Measurements from ENCODE around the gene DGKQ. TPM values are rescaled to one million over a fixed set of nuclear protein-coding genes. Genes with fewer than 3 reads are reported as not detected.

The DGKQ gene
- polyA plus RNA-seq, 1 of the 3 experiments (the other 2 are of a cell fraction) = 10.9 TPM

DNA sequence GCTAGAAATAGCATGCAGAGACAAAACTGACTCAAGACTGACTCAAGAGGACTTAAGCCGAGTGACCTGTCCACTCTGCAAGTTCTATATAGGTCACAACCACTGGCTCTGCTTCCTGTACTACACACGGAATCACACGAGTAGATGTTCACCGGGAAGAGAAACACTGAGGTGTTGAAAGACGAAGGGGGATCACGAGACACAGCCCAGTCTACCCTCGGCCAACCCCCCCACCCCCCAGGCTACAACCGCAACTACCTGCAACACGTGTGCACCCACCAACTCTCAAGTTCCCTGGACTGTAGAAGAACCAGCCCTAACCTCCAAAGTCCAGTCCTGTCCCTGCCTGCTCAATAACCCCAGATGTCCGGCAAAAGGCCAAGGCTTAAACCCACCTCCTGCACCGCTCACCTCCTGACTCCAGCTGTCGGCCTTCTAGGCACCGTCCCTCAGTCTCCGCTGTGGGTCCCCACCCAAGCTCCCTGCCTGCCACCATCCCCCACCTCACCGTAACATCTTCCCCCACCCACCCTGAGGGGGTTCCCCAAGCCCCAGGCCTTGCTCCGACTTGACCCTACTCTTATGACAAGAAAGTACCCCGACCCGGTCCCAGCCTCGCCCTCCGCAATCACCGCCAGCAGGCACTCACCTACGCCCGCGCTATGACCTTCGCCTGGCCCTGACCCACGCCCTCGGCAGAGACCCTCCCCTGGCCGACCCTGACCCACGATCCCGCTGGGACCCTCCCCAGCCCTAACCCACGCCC lies 42.0 kb downstream of the DGKQ start:
- peak; percentile 55 for DNase-seq
- Histone ChIP-seq H3K79me2 (ENCODE audit: insufficient read depth) (peaks cover 55% of the 10 kb centered on the region), H3K9me2 (no peaks in the 10 kb centered on the region), H3F3A (replicated peaks; ENCODE audit: insufficient read depth) (peaks cover 5% of the 10 kb centered on the region), H3K9ac (peak overlapping the region; percentile 92), H4K20me1 (ENCODE audit: insufficient read depth) (peaks cover 41% of the 10 kb centered on the region), H3K4me2 (peak overlapping the region; percentile 85), H3K36me3 (replicated peaks in 1 of 2; ENCODE audit: control insufficient read depth in 1 of 2, insufficient read depth in 2 of 2, low read length in 1 of 2) (no peaks in the 10 kb centered on the region), H3K27ac (ENCODE audit: low read depth in 2 of 2, low read length in 1 of 2) (peak overlapping the region; percentile 69 to 78; a peak in 2 of 4 replicates), H3K9me3 (no peaks in the 10 kb centered on the region), H3K27me3 (ENCODE audit: insufficient read depth) (no peaks in the 10 kb centered on the region), H3K4me1 (ENCODE audit: control insufficient read depth in 1 of 2, insufficient read depth in 2 of 2, low read depth in 1 of 2, low read length in 1 of 2) (peaks cover 5 to 18% of the 10 kb centered on the region in 2 experiments; a peak in 3 of 4 replicates), H2AFZ (ENCODE audit: low read depth) (peak overlapping the region; percentile 85; the same call in 1 of the 2 replicates), H3K4me3 (ENCODE audit: low read depth in 2 of 2, low read length in 1 of 2) (peak overlapping the region; percentile 98 to 100)
- POLR2A ChIA-PET = interaction anchor here (1.0 kb wide), 1 partner anchor 56 kb away, joined by 3 read pairs; the partner anchor contains the start of gene IDUA
- 1% methylated on average over 8 of the region's 31 CpGs for WGBS (ENCODE audit: low lambda C conversion rate)
- CTCF ChIA-PET = interaction anchor here (1.4 to 4.8 kb wide), 2 partner anchors 56 to 135 kb away, joined by 3 to 22 read pairs; partner anchors contain the start of gene IDUA
- TF ChIP-seq POLR2AphosphoS5 (IDR thresholded peaks at IDR 0.05; ENCODE audit: low read depth, low read length) (no peak), MXI1 (IDR thresholded peaks at IDR 0.05; ENCODE audit: low read depth, low read length) (0 out of 2 replicates have a peak, but pooled peaks have one; percentile 17)

DNA sequence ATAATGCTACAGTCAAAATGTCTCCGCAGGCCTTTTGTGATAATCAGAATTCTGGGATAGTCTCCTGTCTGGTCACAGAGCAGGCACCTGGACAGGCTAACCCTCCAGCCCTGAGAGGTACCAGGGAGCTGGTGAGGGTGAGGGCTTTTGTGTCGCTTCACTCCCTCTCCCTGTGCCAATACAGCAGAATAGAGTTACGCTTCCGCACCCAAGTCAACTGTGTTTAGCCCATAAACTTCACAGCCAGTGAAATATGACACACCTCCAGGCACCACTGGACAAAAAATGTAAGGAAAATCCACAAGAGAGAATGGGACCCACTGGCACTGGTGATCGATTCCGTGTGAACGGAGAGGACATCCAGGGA lies 42.6 kb downstream of the DGKQ start:
- Histone ChIP-seq H3K79me2 (ENCODE audit: insufficient read depth) (peaks cover 61% of the 10 kb centered on the region), H3K27ac (ENCODE audit: low read depth in 2 of 2, low read length in 1 of 2) (peak overlapping the region in 1 of 2 experiments; percentile 2; a peak in 1 of 4 replicates), H3K9me3 (no peaks in the 10 kb centered on the region), H3F3A (replicated peaks; ENCODE audit: insufficient read depth) (peaks cover 5% of the 10 kb centered on the region), H2AFZ (ENCODE audit: low read depth) (no peak overlapping the region), H4K20me1 (ENCODE audit: insufficient read depth) (peaks cover 46% of the 10 kb centered on the region), H3K9ac (peak overlapping the region; percentile 92), H3K4me2 (peak overlapping the region; percentile 85), H3K27me3 (ENCODE audit: insufficient read depth) (no peaks in the 10 kb centered on the region), H3K4me3 (ENCODE audit: low read depth in 2 of 2, low read length in 1 of 2) (peak overlapping the region; percentile 98 to 100), H3K4me1 (ENCODE audit: control insufficient read depth in 1 of 2, insufficient read depth in 2 of 2, low read depth in 1 of 2, low read length in 1 of 2) (peaks cover 5 to 18% of the 10 kb centered on the region in 2 experiments; a peak in 3 of 4 replicates), H3K36me3 (replicated peaks in 1 of 2; ENCODE audit: control insufficient read depth in 1 of 2, insufficient read depth in 2 of 2, low read length in 1 of 2) (no peaks in the 10 kb centered on the region), H3K9me2 (no peaks in the 10 kb centered on the region)
- peak; percentile 23 for DNase-seq
- POLR2A ChIA-PET = no interaction called here
- CTCF ChIA-PET = interaction anchor here (1.3 to 4.8 kb wide), 2 partner anchors 56 to 189 kb away, joined by 4 to 22 read pairs; partner anchors contain the start of gene IDUA
- WGBS (ENCODE audit: low lambda C conversion rate) = 35% methylated on average over 4 of the region's 7 CpGs
- TF ChIP-seq GABPA (IDR thresholded peaks at IDR 0.05; ENCODE audit: low read depth) = no peak
- TF ChIP-seq, protein P1, sequence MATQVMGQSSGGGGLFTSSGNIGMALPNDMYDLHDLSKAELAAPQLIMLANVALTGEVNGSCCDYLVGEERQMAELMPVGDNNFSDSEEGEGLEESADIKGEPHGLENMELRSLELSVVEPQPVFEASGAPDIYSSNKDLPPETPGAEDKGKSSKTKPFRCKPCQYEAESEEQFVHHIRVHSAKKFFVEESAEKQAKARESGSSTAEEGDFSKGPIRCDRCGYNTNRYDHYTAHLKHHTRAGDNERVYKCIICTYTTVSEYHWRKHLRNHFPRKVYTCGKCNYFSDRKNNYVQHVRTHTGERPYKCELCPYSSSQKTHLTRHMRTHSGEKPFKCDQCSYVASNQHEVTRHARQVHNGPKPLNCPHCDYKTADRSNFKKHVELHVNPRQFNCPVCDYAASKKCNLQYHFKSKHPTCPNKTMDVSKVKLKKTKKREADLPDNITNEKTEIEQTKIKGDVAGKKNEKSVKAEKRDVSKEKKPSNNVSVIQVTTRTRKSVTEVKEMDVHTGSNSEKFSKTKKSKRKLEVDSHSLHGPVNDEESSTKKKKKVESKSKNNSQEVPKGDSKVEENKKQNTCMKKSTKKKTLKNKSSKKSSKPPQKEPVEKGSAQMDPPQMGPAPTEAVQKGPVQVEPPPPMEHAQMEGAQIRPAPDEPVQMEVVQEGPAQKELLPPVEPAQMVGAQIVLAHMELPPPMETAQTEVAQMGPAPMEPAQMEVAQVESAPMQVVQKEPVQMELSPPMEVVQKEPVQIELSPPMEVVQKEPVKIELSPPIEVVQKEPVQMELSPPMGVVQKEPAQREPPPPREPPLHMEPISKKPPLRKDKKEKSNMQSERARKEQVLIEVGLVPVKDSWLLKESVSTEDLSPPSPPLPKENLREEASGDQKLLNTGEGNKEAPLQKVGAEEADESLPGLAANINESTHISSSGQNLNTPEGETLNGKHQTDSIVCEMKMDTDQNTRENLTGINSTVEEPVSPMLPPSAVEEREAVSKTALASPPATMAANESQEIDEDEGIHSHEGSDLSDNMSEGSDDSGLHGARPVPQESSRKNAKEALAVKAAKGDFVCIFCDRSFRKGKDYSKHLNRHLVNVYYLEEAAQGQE (IDR thresholded peaks at IDR 0.05; ENCODE audit: low read depth, low read length) = no peak
- TF ChIP-seq, protein P2, sequence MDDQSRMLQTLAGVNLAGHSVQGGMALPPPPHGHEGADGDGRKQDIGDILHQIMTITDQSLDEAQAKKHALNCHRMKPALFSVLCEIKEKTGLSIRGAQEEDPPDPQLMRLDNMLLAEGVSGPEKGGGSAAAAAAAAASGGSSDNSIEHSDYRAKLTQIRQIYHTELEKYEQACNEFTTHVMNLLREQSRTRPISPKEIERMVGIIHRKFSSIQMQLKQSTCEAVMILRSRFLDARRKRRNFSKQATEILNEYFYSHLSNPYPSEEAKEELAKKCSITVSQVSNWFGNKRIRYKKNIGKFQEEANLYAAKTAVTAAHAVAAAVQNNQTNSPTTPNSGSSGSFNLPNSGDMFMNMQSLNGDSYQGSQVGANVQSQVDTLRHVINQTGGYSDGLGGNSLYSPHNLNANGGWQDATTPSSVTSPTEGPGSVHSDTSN (IDR thresholded peaks at IDR 0.05) = no peak
